Measurements from ENCODE around the gene ZBTB20.

The ZBTB20 gene

DNA sequence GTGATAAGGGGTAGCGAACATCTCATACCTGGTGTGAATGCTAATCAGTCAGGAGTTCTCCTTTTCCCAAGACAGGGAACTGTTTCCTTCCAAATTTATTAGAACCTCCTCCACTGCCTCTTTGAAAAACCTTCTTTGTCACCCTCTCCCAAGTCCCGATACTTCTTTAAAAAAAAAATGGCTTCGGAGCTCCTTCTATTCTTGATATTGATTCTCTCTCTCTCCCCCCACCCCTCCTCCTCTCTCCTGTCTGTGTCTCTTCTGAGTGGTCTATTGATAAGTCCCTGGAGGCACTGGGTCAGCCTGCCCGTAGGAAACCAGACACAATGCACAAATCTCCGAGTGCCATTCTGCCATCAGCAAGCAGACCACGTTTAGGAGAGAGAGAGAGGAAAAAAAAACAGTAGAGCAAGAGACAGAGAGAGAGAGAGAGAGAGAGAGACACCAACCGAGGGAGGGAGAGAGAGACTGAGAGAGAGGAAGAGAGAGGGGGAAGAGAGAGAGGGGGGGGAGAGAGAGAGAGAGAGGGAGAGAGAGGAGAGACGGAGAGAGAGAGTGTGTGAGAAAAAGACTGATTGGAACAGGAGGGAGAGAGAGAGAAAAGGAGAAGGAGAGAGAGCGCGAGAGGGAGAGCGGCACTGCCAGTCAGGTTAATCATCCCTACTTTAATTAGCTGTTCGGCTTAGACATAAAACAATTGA lies 692.4 kb downstream of the ZBTB20 start:
- no peak for DNase-seq

DNA sequence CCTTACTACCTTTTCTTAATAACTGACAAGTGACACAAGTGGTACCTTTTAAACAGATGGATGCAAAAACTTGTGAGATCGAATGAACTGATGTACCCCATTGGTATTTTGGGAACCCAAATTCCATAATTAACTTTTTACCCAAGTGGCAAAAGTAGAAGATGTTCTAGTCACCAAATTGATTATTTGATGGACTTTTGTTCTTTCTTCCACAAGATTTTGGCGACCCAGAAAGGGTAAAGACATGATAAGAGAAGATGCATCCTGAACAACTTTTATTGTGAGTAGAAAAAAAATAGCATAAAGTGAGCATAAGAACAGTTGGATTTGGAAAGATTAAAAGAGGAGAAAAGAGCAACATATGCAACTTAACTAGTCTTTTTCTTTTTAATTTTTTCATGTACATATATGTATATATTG lies 693.7 kb downstream of the ZBTB20 start:
- no peak for DNase-seq

DNA sequence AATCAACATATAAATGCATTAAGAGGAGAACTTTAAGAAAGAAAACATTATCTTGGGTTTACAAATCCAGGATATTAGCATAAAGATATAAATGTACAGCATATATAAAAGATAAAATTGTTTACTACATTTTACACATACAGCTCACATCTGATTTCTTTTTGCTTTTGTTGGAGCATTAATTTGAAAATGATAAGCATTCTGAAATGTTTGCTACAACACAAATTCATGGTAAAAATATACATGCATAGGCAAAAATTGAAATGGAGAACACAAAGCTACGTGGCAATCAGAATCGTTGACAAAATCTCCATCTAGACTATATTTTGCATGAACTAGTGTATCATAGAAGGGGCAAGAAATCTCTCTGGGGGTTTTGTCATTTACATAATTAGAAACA lies 694.2 kb downstream of the ZBTB20 start:
- no peak for DNase-seq

DNA sequence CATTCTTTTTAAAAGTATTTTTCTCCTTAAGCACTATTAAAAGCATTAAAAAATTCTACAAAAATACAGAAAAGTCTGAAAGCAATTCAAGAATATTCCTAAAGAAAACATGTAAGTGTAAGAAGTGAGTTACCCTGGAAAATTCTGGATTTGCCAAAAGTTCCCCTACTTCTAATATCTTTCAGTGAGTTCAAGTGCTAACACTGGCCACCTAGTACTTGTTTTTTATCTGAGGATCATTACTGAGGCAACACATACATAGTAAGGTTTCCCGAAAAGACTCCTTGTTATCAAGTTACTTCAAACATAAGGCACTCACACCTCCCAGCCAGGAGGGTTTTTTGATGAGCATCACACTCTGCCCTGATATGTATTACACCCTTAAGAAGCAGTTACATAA lies 694.8 kb downstream of the ZBTB20 start:
- DNase-seq, result peak; percentile 1

GRCh38 chr3:114451561-114452018 lies 695.5 kb downstream of the ZBTB20 start:
- DNase-seq, result no peak

DNA sequence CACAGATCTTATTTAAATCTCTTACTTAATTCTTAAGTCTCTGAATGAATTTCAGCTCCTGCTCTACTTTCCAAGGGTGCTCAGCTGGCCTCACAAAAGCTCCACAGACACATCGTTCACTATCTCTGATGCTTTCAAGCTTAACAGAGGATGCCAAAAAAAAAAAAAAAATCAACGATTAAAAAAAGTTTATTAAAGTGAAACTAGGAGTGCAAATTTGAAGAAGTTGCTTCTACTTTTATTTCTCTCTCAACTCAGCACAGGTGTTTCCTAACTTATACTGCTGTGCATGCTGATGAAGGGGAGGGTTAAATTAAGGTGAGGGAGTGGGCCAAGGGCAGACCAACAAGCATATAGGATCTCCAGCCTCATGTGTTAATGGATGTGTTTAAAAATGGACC lies 696.0 kb downstream of the ZBTB20 start:
- DNase-seq, result no peak

GRCh38 chr3:114450008-114450596 lies 697.0 kb downstream of the ZBTB20 start:
- DNase-seq, result no peak

DNA sequence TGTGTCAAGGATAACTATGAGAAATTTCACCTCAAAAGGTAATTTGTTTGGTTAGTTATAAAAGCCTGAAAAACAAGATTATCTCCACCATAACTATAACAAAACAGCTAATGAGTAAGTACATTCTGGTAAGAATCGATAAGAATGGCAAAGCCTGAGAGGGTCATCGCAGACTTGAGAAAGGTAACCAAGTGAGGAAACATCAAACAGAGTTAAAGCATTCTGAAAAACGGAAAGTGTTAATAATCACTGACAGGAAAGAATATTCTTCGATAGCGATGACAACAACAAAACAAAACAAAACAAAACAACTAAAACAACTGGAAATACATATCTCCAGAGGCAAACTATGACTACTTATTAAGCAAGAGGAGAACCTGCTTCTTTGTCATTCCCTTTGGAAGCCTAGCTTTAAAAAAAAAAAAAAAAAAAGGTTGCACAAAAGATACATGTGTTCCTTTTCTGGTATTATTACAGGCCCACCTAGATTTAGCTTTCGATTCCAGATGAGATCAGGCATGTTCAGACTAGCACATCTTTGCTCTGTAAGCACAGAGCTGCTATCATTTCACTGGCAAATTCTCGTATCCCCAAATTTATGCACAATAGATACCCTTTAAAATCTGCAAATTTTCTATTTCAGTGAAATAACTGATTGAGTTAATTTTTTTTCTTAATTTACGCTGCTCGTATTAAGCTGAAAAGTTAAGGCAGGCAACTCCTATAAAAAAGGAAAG lies 697.6 kb downstream of the ZBTB20 start:
- no peak for DNase-seq

- no peak for DNase-seq
Observed at GRCh38 chr3:114447950-114448479, 699.1 kb downstream of the ZBTB20 start.

DNA sequence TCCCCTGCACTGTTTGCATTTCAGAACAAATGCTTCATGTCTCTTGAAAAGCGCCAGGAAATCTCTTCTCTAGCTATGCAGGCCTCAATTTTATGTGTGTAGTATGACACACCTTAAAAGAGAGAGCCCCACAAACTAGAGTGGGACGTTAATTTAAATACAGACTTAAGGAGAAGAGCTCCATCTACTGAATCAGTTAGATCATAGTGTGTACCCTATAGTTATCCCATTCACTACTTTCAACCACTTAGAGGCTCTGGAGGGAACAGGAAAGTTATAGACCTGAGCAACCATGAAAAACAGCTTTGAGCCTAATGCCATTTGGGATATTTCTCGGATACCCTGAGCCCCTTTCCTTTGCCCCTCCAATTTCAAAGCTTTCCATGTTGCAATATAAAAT lies 699.5 kb downstream of the ZBTB20 start:
- DNase-seq, result no peak

GRCh38 chr3:114446600-114446999 lies 700.5 kb downstream of the ZBTB20 start:
- DNase-seq, result no peak

GRCh38 chr3:114445233-114445632 lies 701.9 kb downstream of the ZBTB20 start:
- DNase-seq, result no peak

DNA sequence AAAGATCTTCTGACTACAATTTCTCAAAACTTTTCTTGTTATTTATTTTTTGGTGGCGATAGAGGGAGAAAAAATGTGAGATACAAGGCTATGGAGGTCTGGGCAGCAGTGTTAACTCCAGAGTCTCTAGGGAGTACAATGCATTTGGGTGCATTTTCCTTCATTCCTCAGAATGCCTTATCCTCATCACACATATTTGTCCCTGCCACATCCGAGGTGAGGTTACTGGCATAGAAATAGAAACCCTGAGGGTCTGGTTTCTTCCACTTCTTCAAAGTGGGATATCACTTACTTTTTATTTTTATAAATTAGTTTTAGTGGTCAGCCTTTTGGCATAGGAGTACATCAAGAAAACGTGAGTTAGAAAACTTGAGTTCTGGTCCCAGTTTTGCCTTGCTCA lies 702.9 kb downstream of the ZBTB20 start:
- DNase-seq, result no peak

DNA sequence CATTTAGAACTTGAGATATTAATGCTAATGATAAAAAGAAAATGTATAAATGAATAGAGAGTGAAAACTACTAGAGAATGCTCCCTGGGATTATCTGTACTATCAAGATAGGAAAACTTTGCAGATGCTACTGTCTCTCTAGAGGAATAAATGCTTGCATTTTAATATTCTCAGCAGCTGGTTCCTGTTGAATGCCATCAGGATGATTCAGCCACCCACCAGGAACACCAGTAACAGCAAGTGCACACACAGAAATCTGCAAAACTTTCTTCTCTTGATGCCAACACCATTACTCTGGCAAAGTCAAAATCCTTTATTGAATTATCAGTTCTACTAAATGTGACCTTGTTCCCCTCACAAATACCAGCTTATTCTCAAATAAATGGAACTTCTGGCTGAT lies 704.8 kb downstream of the ZBTB20 start:
- DNase-seq, result no peak

- no peak for DNase-seq
Observed at GRCh38 chr3:114441386-114441785, 705.7 kb downstream of the ZBTB20 start.

DNA sequence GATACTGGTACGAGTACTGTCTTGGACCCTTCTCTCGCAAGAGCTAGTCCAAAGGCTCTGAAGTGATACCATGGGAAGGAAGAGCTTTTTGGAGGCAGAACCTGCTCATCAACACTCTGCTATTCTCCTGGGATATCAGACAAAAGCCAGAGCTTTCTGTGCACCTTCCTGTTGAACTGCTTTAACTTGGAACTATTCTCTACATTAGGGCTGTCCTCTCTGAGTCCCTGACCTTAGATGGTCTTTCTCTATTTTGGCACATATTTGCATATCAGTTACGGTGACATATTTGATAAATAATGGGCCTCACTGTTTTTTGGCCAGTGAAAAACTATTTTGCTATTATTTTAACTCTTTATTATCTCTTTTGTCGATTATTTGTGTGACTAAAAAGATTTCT lies 706.4 kb downstream of the ZBTB20 start:
- DNase-seq, result no peak

DNA sequence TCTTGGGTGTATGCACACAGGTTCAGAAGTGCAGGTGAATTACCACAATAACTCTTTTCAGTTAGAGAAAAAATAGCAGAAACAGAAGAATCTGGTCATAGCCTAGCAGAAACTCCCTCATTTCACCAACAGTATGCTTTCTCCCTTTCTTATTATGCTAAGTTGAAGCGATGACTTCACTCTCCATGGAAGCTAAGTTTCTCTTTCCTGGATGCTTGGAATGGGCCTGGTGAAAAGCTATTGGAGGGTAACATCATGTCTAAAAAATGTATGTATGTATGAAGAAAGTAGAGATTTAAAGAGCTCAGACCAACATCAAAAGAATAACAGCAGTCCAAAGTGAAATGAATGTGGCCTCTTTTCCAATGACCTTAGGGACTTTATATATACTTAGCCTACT lies 707.8 kb downstream of the ZBTB20 start:
- no peak for DNase-seq

DNA sequence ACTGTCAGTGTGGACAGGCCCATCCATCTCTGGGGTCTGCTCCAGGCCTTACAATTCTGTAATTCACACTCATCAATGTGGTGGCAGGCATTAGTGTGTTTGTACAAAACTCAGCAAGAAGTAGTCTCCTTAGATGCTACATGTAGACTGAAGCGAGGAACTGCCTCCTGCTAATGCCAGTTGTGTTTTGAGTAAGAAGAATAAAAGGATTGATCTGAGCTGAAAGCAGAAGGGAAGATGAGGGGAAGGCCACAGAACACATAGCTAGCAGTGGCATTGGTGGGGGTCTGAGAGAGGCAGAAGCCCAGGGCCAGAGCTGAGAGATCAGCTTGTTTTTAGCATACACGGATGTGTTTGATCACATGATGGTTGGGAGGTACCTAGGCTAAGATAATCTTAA lies 709.2 kb downstream of the ZBTB20 start:
- no peak for DNase-seq

DNA sequence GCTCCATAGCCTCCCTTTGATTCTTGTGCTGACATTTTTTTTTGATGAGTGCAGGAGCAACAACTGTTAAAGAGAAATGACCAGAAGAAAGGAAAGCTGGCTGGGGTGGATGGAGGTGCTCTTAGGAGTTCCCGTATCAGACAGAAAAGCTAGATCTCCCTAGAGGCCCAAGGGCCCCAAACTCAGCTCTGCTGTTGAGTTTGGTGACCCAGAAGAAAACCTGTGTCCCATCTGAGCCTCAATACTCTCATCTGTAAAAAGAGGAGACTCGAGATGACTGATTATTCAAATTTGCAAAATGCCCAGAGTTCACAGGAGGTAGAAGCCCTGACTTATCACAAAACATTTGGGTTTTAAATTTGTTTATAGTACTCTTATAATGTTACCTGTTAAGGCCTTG lies 710.9 kb downstream of the ZBTB20 start:
- DNase-seq, result no peak

- no peak for DNase-seq
Observed at GRCh38 chr3:114435386-114436115, 711.5 kb downstream of the ZBTB20 start.

- no peak for DNase-seq
Observed at GRCh38 chr3:114432310-114432709, 714.8 kb downstream of the ZBTB20 start.

GRCh38 chr3:114428044-114428595 lies 719.0 kb downstream of the ZBTB20 start:
- DNase-seq, result no peak

Measured in hematopoietic multipotent progenitor cell treated with erythropoietin and hydrocortisone succinate and interleukin-3 and kit ligand, for 8 days (in vitro differentiated cells).